Epithelial cell of prostate (primary cell): ENCODE data around the gene ZNF688.
A peak's percentile ranks its signal among the peaks of the same experiment; 100 is the strongest.
"Not testable (repeated sequence)": the region's sequence is repeated elsewhere in the genome, so short reads cannot be mapped to it uniquely, and the experiment has no call there.

Experiments used
- DNase-seq: peaks from one replicate; pipeline ENCODE4 v3.0.0-alpha.2; 2011; ENCODE audit warnings: low read depth, low spot score
- H3K27ac ChIP-seq: fragments of 450-650 bp; 2 replicates; pipeline ENCODE4 v1.5.1; 2017; ENCODE audit warnings: mild to moderate bottlenecking

ZNF688 gene

GRCh38 chr16:30571445-30572322 is at the start of gene ZNF688:
Gene ZNF688, minus strand, starts transcription at chr16:30571714. Its CDS starts 85 bp downstream, at chr16:30571629.
- H3K27ac ChIP-seq: peak within 1 kb of the TSS; percentile 88

DNA sequence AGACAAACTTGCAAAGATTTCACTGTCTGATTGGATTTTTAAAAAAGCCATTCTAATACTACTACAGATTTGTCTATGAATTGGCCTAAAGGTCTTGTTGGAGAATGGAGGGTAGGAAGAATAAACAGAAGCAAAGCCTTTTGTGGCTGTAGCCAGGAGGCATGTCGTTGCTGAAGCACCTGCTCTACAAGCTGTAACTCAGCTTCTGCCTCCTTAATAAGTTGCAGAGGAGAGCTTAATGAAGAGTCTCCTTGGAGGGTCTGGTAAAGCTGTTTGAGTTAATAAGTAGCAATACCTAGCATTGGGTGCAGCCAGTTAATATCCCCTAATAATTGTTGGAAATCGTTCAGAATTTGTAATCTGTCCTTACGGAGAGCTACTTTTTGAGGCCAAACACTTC is 48.7 kb upstream of the ZNF688 start:
- no peak overlapping the region for H3K27ac ChIP-seq
- DNase-seq: no peak

More at GRCh38 chr16:30571445-30572322, at the start of gene ZNF688:
- DNase-seq: peak; percentile 72

GRCh38 chr16:30619638-30620037 is 48.1 kb upstream of the ZNF688 start:
- DNase-seq: no peak
- no peak overlapping the region for H3K27ac ChIP-seq

DNA sequence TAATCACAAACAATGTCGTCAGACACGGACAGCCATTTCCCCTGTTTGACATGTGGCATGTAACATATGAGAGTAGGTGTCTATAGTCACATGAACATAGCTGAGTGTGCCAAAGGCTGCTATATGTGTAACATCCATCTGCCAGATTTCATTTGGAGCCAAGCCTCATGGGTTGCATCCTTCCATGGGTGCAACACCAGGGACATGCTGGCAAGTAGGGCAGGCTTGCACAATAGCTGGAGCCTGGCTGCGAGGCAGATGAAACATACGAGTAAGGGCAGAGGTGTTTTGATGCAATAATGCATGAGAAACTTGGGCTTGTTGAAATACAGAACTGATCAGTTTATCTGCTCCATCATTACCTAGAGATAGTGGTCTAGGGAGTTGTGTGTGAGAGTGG is 47.7 kb upstream of the ZNF688 start:
- DNase-seq: no peak
- H3K27ac ChIP-seq: no peak overlapping the region

GRCh38 chr16:30615358-30616091 is 44.0 kb upstream of the ZNF688 start:
- H3K27ac ChIP-seq: no peak overlapping the region
- DNase-seq: no peak

DNA sequence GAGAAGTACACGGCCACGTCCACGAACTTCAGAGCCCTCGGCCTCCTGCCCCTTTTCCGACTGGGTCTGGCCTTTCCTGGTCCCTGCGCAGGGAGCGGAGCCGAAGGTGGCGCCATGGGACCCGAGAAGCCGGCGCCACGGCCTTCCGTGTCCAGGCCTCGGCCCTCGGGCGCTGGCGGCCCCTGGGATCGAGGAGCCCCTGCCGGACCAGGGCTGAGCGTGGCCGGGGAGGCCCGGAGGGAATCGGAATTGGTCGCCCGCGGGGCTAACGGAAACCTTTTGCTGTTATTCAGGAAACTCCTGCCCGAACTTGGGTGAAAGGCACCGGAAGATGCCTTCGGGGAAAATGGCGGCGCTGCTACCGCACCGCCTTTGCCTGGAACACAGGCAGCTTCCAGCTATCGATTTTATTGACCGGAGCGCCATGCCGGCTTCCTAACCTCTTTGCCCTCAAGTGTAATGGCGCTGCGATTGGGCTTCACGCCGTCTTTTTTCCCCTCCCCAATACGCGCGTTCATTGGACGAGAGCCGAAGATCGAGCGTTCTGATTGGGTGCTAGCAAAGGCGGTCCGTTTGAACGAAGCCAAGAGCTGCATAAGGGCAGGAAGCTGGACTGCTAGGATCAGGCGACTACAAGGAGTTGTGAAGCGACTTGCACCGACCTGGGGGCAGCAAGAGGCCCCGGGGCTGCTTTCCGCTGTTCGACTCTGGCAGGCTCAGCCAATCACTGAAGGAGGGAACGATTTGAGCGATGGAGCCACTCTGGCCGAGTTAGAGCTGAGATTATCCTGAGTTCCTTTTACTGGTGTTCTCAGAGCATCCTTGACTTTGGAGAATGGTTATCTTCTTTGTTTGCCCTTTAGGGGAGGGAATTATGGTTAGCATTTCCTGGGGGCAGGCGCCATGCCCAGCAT is 38.7 kb upstream of the ZNF688 start, which contains the start of gene ZNF689:
Gene ZNF689, minus strand, starts transcription at position 464 of the 914 bp plus-strand sequence. Its CDS starts 348 bp downstream, at position 116.
- H3K27ac ChIP-seq: peak within 1 kb of the TSS; percentile 58
- peak; percentile 60 for DNase-seq

GRCh38 chr16:30609002-30609925 is 37.8 kb upstream of the ZNF688 start:
- no peak for DNase-seq
- peak overlapping the region; percentile 58 for H3K27ac ChIP-seq

- no peak overlapping the region for H3K27ac ChIP-seq
- DNase-seq: no peak
Measured at GRCh38 chr16:30606004-30606403, 34.5 kb upstream of the ZNF688 start.

GRCh38 chr16:30605158-30605557 is 33.6 kb upstream of the ZNF688 start:
- DNase-seq: no peak
- H3K27ac ChIP-seq: no peak overlapping the region

- DNase-seq: no peak
- no peak overlapping the region for H3K27ac ChIP-seq
Measured at GRCh38 chr16:30604316-30604947, 32.9 kb upstream of the ZNF688 start.

DNA sequence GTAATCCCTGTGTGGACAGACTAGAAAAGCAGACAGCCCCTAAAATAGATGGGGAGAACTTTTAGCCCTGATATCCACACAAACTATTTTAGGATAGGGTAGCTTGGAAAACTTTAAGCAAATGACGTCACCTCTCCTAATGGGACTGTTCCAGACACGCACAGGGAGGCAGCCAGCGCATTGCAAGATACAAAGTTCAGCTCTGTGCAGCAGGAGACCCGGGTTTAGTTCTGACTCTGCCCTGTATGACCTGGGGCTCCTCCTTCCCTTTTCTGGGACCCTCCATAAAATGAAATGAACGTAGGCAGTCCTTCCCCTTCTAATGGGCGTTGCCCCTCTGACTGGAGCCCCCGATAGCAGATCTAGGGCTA is 32.4 kb upstream of the ZNF688 start:
- no peak overlapping the region for H3K27ac ChIP-seq

GRCh38 chr16:30602616-30603277 is 31.2 kb upstream of the ZNF688 start:
- DNase-seq: no peak
- no peak overlapping the region for H3K27ac ChIP-seq

More for the DNA sequence above, 32.4 kb upstream of the ZNF688 start:
- DNase-seq: no peak

DNA sequence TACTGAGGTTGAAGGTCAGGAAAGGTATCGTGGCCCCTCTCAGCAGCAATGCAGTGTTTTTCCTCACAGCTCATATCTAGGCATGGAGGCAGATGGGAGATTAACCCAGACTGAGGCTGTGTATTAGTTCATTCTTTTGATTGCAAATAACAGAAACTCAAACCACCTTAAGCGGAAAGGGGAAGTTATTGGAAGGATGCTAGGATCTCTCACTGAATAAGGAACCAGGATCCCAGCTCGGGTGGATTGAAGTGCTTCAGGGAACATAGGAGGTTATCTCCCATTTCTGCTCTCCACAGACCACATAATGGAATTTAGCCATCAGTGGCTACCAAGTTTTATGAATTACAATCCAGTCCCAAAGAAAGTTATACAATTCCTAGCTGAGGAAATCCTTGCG is 30.5 kb upstream of the ZNF688 start:
- H3K27ac ChIP-seq: no peak overlapping the region
- DNase-seq: no peak

GRCh38 chr16:30600929-30601328 is 29.4 kb upstream of the ZNF688 start:
- no peak overlapping the region for H3K27ac ChIP-seq
- DNase-seq: no peak

GRCh38 chr16:30600215-30600614 is 28.7 kb upstream of the ZNF688 start:
- H3K27ac ChIP-seq: no peak overlapping the region
- DNase-seq: no peak

- no peak for DNase-seq
Measured at GRCh38 chr16:30592871-30593270, 21.4 kb upstream of the ZNF688 start.

GRCh38 chr16:30590869-30591268 is 19.4 kb upstream of the ZNF688 start:
- DNase-seq, H3K27ac ChIP-seq: not testable (repeated sequence)

More at GRCh38 chr16:30592871-30593270, 21.4 kb upstream of the ZNF688 start:
- H3K27ac ChIP-seq: no peak overlapping the region

- H3K27ac ChIP-seq, DNase-seq: not testable (repeated sequence)
Measured at GRCh38 chr16:30589582-30589981, 18.1 kb upstream of the ZNF688 start.
